GM21529 (cell line): ENCODE measurements around the gene CYP2C19.
"Not testable (repeated sequence)": the region's sequence is repeated elsewhere in the genome, so short reads cannot be mapped to it uniquely, and the experiment has no call there.

Experiments
- ATAC-seq: cut with Tn5 transposase; IDR thresholded peaks from one replicate; pipeline ENCODE4 v1.9.1; 2021; ENCODE audit not compliant: unreplicated experiment

CYP2C19 gene

DNA sequence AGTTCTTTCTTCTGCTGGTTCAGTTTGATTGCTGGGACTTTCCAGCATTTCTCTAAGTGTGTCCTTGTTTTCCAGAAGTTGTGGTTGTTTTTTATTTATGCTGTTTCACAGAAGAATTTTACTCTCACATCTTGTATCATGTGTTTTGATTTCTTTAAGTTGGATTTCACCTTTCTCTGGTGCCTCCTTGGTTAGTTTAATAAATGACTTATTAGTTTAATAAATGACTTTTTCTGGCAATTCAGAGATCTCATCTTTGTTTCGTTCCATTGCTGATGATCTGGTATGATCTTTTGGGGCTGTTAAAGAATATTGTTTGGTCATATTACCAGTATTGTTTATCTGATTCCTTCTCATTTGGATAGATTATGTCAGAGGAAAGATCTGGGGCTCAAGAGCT lies 116.2 kb downstream of the CYP2C19 start:
- no peak for ATAC-seq

DNA sequence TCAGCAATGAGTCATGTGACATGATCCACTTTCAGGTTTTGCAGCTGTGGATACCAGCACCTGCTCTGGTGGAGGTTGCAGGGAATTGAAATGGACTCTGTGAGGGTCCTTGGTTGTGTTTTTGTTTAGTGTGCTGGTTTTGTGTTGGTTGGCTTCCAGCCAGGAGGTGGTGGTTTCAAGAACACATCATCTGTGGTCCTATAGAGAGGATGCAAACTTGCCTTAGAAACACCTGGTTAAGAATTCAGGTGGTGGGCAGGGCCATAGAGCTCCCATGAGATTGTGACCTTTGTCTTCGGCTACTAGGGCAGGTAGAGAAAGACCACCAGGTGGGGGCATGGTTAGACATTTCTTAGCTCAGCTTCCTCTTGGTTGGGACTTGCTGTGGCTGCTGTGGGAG lies 116.7 kb downstream of the CYP2C19 start:
- no peak for ATAC-seq

DNA sequence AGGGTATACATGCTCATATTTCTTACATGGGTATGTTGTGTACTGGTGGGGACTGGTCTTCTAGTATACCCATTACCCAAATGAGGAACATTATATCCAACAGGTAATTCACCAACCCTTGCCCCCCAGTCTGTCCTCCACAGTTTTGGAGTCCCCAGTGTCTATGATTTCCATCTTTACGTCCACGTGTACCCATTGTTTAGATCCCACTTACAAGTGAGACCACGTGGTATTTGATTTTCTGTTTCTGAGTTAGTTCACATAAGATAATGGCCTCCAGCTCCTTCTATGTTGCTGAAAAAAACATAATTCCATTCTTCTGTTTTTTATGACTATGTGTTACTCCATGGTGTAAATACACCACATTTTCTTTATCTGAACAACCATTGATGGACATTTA lies 126.6 kb downstream of the CYP2C19 start:
- ATAC-seq, result no peak

DNA sequence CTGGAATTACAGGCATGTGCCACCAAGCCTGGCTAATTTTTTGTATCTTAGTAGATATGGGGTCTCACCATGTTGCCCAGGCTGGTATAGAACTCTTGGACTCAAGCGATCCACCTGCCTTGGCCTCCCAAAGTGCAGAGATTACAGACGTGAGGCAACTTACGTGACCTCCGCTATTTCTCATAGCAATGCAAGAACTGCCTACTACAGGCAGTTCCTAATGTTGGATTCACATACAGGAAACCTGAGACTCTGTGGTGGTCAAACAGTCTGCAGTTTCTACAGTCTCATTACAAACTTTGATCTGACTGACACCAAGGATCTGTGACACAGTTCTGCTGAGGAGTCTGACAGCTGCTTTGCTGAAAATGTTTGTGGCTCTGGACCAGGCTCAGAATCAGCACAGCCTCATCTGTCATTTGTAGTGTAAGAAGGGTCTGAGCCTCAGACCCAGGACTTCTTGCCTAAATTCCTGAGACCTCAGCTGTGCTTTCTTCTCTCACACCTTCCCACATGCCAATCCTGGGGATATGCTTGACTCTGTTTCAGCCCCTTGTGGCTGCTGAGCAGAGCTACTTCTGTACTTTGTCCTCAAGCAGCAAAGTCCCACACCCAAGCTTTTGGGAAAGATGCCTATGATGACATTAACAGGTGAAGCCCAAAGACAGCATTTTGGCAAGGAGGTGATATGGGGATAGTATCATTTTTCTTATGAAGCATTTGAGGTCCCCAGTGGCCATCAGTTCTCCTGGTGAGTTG lies 128.0 kb downstream of the CYP2C19 start:
- no peak for ATAC-seq

DNA sequence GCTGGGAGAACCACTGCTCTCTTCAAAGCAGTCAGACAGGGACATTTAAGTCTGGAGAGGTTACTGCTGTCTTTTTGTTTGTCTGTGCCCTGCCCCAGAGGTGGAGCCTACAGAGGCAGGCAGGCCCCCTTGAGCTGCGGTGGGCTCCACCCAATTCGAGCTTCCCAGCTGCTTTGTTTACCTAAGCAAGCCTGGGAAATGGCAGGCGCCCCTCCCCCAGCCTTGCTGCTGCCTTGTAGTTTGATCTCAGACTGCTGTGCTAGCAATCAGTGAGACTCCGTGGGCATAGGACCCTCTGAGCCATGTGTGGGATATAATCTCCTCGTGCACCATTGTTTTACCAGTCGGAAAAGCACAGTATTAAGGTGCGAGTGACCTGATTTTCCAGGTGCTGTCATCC lies 135.9 kb downstream of the CYP2C19 start:
- not testable (repeated sequence) for ATAC-seq

DNA sequence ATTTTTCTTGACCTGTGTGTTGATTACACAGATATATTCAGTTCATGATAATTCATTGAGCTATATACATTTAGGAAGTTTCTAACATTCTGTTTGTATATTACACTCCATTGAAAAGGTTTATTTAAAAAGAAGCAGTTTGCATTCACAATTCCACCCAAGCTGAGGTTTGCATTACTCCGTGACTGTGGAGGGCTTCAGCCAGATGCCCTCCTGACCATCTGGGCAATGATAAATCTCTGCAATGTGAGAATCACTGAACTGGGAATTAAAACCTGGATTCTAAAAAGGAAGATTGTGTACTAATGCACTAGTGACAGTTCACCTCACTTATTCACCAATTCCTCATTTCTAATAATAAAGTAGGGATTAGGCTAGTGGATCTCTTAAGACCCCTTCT lies 139.6 kb downstream of the CYP2C19 start:
- ATAC-seq, result no peak

DNA sequence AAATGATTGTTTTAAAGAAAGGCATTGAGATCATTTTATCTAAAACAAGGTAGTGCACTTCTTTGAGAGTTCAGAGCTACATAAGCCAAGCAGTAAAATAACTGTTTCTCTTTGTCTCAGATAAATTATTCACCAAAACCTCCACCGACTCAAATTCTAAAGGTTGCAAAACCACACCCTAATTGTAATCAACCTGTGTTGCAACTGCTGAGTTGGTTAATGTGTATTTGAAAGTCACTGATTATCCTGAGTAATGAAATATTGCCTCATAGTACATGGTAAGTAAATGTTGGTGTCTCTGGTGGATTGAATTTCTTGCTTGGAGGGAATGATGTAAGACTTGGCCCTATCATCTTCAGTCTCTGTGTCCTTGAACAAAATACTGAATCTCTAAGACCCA lies 140.1 kb downstream of the CYP2C19 start:
- ATAC-seq, result no peak
